NOMO-1 treated with DMSO at 0.1 percent for 48 hours (cell line): Measurements from ENCODE around the gene DIAPH3.

Experiments
- DNase-seq: peaks from one replicate; lab custom pipeline; 2025; ENCODE audit not compliant: unreplicated experiment; lab: John Stamatoyannopoulos, UW

DIAPH3 gene

DNA sequence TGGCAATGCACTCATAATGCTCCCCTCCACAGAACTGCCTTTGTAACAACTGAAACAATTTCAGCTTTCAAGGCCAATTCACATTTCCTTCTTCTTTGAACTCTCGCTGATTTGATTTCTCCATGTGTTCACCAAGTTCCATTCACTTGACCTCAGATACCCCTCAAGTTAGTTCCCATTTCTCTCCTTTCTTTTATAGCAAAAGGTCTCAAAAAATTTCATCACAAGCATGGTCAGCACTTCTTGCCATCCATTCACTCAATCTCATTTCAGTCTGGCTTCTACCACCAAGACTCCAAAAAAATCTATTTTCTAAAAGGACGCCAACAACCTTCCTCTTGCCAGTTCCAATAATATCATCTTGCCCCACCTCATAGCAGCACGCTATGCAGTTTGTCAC lies 135.7 kb downstream of the DIAPH3 start:
- peak; percentile 75 for DNase-seq

GRCh38 chr13:60026286-60026685 lies 137.4 kb downstream of the DIAPH3 start:
- DNase-seq: no peak

- no peak for DNase-seq
Observed at GRCh38 chr13:60020288-60020687, 143.4 kb downstream of the DIAPH3 start.

- peak; percentile 84 for DNase-seq
Observed at GRCh38 chr13:60019119-60019993, 144.4 kb downstream of the DIAPH3 start.

GRCh38 chr13:60018536-60018935 lies 145.2 kb downstream of the DIAPH3 start:
- no peak for DNase-seq

DNA sequence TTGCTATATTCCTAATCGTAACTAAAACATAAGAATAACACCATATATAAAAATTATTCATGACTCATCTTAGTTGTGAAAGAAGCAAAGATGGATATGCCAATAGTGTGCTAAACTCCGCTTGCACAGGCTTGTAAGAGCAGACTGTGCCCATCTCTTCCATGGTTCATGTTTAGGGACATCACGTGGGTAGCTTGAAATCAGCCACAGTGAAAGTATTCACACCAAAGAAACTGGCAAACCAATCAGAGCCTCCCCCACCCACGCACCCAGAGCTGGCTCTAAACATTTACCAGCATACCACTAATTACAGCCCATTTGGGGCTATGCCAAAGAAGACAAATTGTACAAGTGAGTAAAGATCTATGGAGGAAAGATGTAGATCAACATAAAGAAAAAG lies 147.5 kb downstream of the DIAPH3 start:
- no peak for DNase-seq

DNA sequence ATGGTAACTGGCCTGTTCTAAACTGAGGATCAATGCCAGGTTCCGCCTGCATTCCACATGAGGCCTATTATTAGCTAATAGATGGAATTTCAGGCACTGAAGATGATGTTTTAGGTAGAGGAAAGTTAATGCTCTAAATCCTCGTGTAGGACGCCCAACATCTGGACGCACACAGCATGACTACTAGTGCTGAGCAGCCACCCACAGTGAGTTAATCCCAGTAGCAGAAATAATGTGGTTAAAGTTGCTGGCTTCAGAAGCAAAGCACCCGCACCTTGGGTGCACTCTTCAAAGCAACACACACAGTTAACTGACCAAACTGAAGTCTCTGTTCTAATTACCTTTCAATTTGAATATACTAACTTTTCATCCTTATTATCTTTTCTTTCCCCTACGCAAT lies 150.6 kb downstream of the DIAPH3 start:
- no peak for DNase-seq

DNA sequence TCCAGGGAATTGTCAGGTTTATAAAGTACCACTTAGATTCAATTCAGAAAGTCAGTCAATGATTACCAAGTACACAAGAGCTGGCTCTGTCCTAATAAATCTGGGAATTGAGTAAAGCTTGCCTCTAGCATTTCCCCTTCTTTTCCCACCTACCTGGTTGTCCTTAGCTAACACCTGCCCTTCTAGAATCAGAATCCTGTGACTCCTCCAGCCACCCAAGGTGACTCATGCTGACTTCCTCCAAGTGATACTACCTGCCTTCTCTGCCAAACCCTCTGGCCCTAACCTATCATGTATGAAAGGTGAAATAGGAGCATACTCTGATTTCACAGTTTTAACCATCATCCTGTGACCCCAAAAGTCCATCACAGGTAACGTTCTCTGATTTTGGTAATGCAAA lies 151.2 kb downstream of the DIAPH3 start:
- no peak for DNase-seq

- no peak for DNase-seq
Observed at GRCh38 chr13:60009300-60010253, 154.2 kb downstream of the DIAPH3 start.

DNA sequence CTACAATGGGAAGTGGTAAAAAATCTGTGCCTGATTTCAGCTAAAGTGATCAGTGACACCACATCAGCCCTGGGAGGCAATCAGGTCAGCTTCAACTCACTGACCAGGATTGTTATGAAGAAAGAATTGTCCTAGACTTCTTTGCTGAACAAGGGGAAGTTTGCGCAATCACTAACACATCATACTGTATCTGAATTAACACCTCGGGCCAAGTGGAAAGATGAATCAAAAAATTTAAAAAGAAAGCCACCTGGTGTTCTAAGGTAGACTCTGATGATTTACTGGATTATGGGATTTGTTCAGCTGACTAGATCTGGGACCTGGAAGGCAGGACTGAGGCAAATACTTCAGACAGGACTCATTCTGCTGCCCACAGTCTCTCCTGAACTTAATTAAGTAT lies 161.8 kb downstream of the DIAPH3 start:
- DNase-seq: peak; percentile 25

- DNase-seq: no peak
Observed at GRCh38 chr13:60000976-60001375, 162.8 kb downstream of the DIAPH3 start.

DNA sequence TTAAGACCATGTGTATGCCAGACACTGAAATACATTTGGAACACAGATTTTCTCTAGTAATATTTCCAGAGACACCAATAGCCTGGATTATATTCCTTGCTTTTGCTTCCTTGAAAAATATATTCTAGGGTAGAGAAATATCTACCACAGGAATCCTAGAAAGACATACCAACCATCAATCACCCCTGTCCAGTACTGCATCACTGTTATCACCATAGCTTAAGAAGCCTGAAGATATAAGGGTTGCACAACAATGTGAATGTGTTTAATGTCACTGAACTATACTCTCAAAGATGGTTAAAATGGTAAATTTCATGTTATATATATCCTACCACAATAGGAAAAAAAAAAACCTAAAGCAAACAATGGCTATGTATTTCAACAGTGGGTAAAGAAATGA lies 163.6 kb downstream of the DIAPH3 start:
- DNase-seq: no peak

DNA sequence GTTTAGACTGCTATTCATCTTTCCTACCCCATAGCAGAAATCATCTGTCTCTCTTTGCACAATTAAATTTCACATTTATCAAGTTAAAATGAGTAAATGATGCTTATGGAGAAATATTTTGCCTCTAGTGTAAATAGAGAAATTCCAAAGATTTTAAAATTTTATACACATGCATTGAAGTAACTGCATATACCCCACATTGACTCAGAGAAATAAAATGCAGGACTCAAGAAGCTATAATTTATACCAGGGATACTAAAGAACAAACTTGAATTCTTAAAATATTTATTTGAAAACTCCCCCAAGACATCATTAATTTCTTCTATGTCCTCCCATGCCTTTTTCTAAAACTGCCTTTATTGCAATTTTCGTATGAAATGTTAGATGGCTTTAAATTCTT lies 165.8 kb downstream of the DIAPH3 start:
- no peak for DNase-seq

GRCh38 chr13:59996461-59996980 lies 167.2 kb downstream of the DIAPH3 start:
- DNase-seq: no peak

DNA sequence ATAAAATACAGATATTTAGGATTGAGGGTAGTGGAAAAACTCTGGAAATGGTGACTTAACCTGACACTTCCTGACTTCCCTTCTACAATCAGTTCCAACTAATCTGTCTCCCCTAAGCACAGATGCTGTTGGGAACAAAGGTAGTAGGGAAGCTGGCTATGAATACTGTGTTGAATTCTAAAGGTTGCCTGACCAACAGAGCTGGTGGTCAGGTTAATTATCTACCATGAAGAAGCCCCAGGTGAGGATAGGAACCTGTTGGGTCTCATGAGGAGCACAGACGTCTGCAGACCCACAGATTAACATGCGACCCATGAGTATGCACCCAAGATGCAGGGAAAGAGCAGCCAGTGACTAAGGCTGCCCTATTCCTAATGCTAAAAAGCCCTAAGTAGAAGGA lies 172.3 kb downstream of the DIAPH3 start:
- DNase-seq: no peak

DNA sequence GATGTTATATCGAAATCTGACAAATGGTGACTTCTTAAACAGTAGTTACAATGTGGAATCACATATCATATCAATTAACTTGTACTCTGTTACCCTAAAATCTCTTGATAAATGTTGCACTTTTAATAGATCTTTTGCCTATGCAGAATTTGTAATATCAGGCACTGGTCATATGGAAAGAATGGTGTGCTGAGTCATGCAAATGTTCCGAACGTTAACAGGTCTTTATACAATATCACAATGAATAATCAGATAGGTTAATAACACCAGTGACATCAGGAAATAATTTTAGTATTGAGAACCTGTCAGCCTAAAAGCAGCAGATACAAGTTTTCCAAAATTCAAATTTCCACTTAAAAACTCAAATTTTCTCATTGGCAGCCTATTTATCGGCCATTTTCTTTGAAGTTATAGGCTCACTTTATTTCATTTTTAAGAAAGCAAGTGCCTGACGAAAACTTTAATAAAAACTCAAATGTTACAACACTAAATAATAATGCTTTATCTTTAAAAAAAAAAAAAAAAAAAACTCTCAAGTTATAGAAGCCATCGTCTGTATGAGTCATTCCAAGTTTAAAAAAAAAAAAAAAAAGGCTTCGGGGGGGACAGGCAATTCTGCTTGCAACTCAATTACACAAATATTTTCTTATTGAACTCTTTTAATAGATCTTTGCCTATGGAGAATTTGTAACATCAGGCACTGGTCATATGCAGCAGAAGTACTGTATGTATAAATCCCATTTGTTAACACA lies 180.9 kb downstream of the DIAPH3 start:
- no peak for DNase-seq

GRCh38 chr13:59979589-59979988 lies 184.1 kb downstream of the DIAPH3 start:
- no peak for DNase-seq

GRCh38 chr13:59978862-59979261 lies 184.9 kb downstream of the DIAPH3 start:
- DNase-seq: no peak

DNA sequence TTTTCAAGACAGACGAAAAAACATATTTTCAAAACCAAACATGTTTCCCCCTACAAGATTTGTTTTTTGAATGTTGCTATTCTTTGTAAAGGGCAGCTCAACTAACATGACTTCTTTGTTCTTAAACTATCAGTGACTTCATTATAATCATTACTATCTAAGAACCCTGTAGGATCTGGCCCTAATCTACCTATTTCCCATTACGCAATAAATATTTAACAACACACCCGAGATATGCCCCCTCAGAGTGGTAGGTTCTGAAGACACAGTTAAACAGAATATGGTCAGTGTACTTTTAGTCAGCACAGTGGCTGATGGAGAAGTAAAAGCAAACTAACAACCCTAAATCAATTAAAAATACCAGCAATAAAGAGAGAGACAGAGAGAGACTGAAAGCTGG lies 186.9 kb downstream of the DIAPH3 start:
- no peak for DNase-seq

DNA sequence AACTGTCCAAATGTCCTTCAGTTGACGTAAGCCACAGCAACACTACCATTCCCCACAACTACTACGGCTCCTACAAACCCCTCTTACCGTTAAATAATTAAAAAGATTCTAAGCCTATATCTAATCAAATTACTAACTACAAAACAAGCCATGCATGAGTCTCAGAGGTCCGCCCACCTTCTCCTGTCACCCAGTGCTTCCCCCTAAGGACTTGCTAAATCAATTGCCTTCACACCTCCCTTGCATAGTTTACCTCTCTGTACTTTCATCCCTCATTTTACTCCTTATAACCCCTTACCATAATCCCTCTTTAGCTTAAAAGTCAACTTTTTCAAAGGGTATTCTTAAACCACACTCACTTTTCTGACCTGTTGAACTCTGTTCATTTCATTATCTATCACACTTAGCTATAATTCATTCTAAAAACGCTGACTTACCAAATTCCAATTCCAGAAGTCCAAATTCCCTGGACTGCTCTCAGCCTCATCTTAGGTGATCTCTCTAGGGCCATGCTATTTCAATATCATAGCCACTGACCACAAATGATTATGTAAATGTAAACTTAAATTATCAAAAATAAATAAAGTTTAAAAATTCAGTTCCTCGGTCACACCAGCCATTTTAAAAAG lies 187.8 kb downstream of the DIAPH3 start:
- DNase-seq: no peak

DNA sequence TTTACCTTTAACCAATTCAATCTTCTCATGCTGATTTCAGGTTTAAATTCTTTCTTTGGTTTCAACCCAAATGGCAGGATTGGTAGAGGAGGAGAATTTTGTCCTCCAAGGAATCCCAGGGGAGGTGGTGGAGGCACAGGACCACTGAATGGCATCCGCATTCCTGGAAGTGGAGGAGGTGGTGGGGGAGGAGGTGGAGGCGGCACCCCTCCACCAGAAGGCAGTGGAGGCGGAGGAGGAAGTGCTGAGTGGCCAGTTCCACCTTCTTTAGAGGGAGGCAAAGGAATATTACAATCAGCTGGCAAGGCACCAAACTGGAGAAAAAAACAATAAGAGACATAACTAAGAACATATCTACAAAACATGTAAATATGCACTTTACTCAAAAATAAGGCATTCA lies 192.9 kb downstream of the DIAPH3 start:
- DNase-seq: no peak
